ENCODE data around the gene ZFY.

GRCh38 chrY:2972708-2973107 lies 37.5 kb downstream of the ZFY start:
- TF ChIP-seq CTCF (IDR thresholded peaks at IDR 0.05), result no peak
- no peak for TF ChIP-seq POLR2A (IDR thresholded peaks at IDR 0.05)
